BLaER1 treated with 17β-estradiol and CSF1 and Interleukin-3, amounts not matched to agents 10 nM and 100 nM (cell line): ENCODE data around the gene AUTS2.
A peak's percentile ranks its signal among the peaks of the same experiment; 100 is the strongest.

Source experiments
- H3K27ac ChIP-seq, 11 experiments: shearing (Covaris generic); formaldehyde crosslinking; 2 replicates each; pipeline ENCODE4 v1.8.1; 2022
- H3K27me3 ChIP-seq, 11 experiments: shearing (Covaris generic); formaldehyde crosslinking; 2 replicates each; pipeline ENCODE4 v1.8.1; 2022
- H3K36me3 ChIP-seq, 11 experiments: shearing (Covaris generic); formaldehyde crosslinking; 2 replicates each; pipeline ENCODE4 v1.8.1; 2022
- H3K4me1 ChIP-seq, 10 experiments: shearing (Covaris generic); formaldehyde crosslinking; 2 replicates each; pipeline ENCODE4 v1.8.1; 2022
- H3K4me2 ChIP-seq, 11 experiments: shearing (Covaris generic); formaldehyde crosslinking; 2 replicates each; pipeline ENCODE4 v1.8.1; 2022
- H3K4me3 ChIP-seq, 10 experiments: shearing (Covaris generic); formaldehyde crosslinking; 2 replicates each; pipeline ENCODE4 v1.8.1; 2022
- H3K9ac ChIP-seq, 11 experiments: shearing (Covaris generic); formaldehyde crosslinking; 2 replicates each; pipeline ENCODE4 v1.8.1; 2022
- H3K9me3 ChIP-seq, 11 experiments: shearing (Covaris generic); formaldehyde crosslinking; replicated peaks in 1 of 11; 2 replicates each; pipeline ENCODE4 v1.8.1; 2022
- H4K20me1 ChIP-seq, 11 experiments: shearing (Covaris generic); formaldehyde crosslinking; 2 replicates each; pipeline ENCODE4 v1.8.1; 2022
- Cebpa-rat ChIP-seq, 11 experiments: shearing (Covaris generic); IDR thresholded peaks; 2 replicates each; pipeline ENCODE4 v1.8.1; 2022

Gene AUTS2

GRCh38 chr7:69845721-69846495 lies 247.6 kb downstream of the AUTS2 start:
- no peaks in the 10 kb centered on the region for H3K9me3 ChIP-seq
- no peak overlapping the region for H3K9ac ChIP-seq
- no peaks in the 10 kb centered on the region for H3K27me3 ChIP-seq
- H4K20me1 ChIP-seq: peaks cover 24 to 79% (median 64%) of the 10 kb centered on the region in 11 experiments; a peak in 17 of 22 replicates
- H3K36me3 ChIP-seq: no peaks in the 10 kb centered on the region
- peaks cover 16 to 55% (median 50%) of the 10 kb centered on the region in 10 experiments for H3K4me1 ChIP-seq
- no peak overlapping the region for H3K4me3 ChIP-seq
- no peak overlapping the region for H3K27ac ChIP-seq
- no peak for TF ChIP-seq Cebpa-rat (IDR thresholded peaks at IDR 0.05)
- peak overlapping the region; percentile 12 to 72 (median 59) for H3K4me2 ChIP-seq

DNA sequence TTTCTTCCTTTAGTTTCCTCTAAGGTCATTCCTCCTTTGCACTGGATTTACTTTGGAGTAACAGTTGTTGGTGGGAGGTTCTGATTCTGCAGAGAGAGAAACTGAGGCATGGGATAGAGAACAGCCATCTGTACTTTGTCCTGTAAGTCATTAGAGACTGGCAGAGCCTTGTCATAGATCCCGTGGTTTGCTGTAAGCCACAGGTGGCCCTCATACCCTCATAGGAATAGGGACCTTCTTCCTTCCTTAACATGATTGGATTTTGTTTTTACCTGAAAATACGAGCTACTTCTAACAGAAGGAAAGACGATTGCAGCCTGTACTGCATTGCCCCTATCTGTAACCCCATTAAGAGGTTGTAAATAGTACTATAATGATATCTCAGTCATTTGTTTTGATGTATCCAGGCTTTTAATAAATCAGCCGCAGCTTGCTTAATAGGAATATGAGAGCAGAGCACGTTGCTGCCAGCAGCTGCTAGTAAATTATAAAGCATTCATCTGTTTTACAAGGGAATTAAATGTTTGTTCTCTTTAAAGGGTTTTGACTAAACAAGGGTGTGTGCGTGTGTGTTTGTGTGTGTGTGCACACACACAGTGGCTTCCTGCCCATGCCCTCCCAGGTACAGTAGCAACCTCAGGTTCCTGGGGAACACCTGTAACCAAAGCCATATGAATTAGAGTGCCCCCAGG lies 249.8 kb downstream of the AUTS2 start:
- no peak for TF ChIP-seq Cebpa-rat (IDR thresholded peaks at IDR 0.05)
- no peak overlapping the region for H3K9ac ChIP-seq
- no peaks in the 10 kb centered on the region for H3K36me3 ChIP-seq
- H3K9me3 ChIP-seq: no peaks in the 10 kb centered on the region
- H3K4me3 ChIP-seq: no peak overlapping the region
- peak overlapping the region in 1 of 11 experiments; percentile 13; a peak in 1 of 22 replicates for H3K4me2 ChIP-seq
- H3K4me1 ChIP-seq: peaks cover 14 to 52% (median 42%) of the 10 kb centered on the region in 10 experiments
- no peak overlapping the region for H3K27ac ChIP-seq
- no peaks in the 10 kb centered on the region for H3K27me3 ChIP-seq
- peaks cover 20 to 75% (median 54%) of the 10 kb centered on the region in 11 experiments; a peak in 16 of 22 replicates for H4K20me1 ChIP-seq

DNA sequence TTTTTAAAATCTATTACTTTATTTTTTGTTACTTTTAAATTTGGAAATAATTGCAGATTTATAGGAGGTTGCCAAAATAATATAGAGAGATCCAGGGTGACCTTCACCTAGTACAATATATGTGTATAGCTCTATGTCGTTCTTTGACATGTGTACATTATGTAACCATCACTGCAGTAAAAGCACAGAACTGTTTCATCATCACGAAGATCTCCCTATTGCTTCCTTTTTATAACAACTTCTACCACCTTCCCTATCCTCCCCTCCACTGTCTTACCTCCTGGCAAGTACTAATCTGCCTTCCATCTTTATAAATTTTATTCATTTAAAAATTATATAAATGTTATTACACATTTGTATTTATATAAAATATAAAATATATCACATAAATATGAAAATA lies 251.0 kb downstream of the AUTS2 start:
- H3K27ac ChIP-seq: no peak overlapping the region
- peaks cover 20 to 68% (median 47%) of the 10 kb centered on the region in 11 experiments; a peak in 16 of 22 replicates for H4K20me1 ChIP-seq
- H3K9me3 ChIP-seq: no peaks in the 10 kb centered on the region
- H3K27me3 ChIP-seq: no peaks in the 10 kb centered on the region
- H3K36me3 ChIP-seq: no peaks in the 10 kb centered on the region
- no peak overlapping the region for H3K4me2 ChIP-seq
- H3K9ac ChIP-seq: no peak overlapping the region
- no peak overlapping the region for H3K4me3 ChIP-seq
- TF ChIP-seq Cebpa-rat (IDR thresholded peaks at IDR 0.05): no peak
- H3K4me1 ChIP-seq: peaks cover 14 to 40% (median 31%) of the 10 kb centered on the region in 10 experiments

GRCh38 chr7:69857014-69857413 lies 258.7 kb downstream of the AUTS2 start:
- H3K9me3 ChIP-seq: no peaks in the 10 kb centered on the region
- no peaks in the 10 kb centered on the region for H3K27me3 ChIP-seq
- no peak overlapping the region for H3K4me3 ChIP-seq
- no peak overlapping the region for H3K27ac ChIP-seq
- H3K36me3 ChIP-seq: no peaks in the 10 kb centered on the region
- no peak overlapping the region for H3K4me2 ChIP-seq
- H4K20me1 ChIP-seq: peaks cover 0 to 69% (median 18%) of the 10 kb centered on the region in 11 experiments; a peak in 9 of 22 replicates
- H3K4me1 ChIP-seq: peaks cover 0 to 16% (median 7%) of the 10 kb centered on the region in 10 experiments; a peak in 8 of 20 replicates
- TF ChIP-seq Cebpa-rat (IDR thresholded peaks at IDR 0.05): no peak
- no peak overlapping the region for H3K9ac ChIP-seq

GRCh38 chr7:69858471-69858870 lies 260.2 kb downstream of the AUTS2 start:
- Histone ChIP-seq H3K9ac (no peak overlapping the region), H3K4me3 (no peak overlapping the region), H3K36me3 (no peaks in the 10 kb centered on the region), H3K4me2 (peak overlapping the region in 4 of 11 experiments; percentile 3 to 20 (median 14); a peak in 6 of 22 replicates), H3K9me3 (no peaks in the 10 kb centered on the region), H3K27ac (no peak overlapping the region), H3K4me1 (peaks cover 0 to 12% (median 2%) of the 10 kb centered on the region in 10 experiments; a peak in 5 of 20 replicates), H3K27me3 (no peaks in the 10 kb centered on the region), H4K20me1 (peaks cover 0 to 73% (median 24%) of the 10 kb centered on the region in 11 experiments; a peak in 10 of 22 replicates)
- no peak for TF ChIP-seq Cebpa-rat (IDR thresholded peaks at IDR 0.05)

DNA sequence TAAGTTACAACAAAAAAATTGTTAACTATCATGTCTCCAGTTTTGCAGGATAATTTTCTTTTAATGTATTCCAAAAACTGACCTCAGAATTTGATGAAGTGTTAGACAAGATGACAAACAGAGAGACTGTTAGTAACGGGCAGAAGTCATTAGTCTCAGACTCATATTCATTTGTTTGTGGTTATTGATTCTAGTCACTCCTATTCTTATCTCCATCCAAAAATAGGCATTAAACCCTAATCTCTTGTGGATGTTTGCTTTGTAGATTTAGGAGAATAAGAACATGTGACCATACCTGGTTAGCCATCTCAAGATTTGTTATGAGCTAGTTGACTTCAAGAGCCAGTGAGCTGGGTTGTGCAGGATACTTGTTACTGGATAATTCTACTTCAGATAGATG lies 261.1 kb downstream of the AUTS2 start:
- Histone ChIP-seq H3K36me3 (no peaks in the 10 kb centered on the region), H3K4me2 (no peak overlapping the region), H3K4me3 (no peak overlapping the region), H3K27ac (no peak overlapping the region), H3K27me3 (no peaks in the 10 kb centered on the region), H4K20me1 (peaks cover 0 to 81% (median 33%) of the 10 kb centered on the region in 11 experiments; a peak in 11 of 22 replicates), H3K4me1 (peaks cover 0 to 17% (median 2%) of the 10 kb centered on the region in 10 experiments; a peak in 6 of 20 replicates), H3K9me3 (no peaks in the 10 kb centered on the region), H3K9ac (no peak overlapping the region)
- no peak for TF ChIP-seq Cebpa-rat (IDR thresholded peaks at IDR 0.05)

DNA sequence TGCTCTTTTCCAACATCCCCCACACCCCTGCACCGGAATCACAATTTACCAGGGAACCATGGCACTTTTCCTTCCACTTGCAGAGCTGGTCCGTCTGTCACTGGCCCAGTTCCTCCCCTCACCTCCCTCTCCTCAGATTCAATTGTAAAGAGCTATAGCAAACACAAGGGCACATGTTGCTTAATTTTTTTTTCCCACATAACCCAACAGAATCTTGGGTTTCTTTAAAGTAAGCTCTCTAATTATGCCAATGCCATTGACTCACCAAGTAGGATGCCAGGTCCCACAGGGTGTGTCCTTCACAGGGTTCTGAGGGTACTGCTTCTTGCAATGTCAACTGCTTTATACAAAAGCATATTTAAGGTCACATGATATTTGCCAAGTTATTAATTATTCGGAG lies 262.2 kb downstream of the AUTS2 start:
- H3K4me1 ChIP-seq: peaks cover 0 to 17% (median 2%) of the 10 kb centered on the region in 10 experiments; a peak in 6 of 20 replicates
- H3K27me3 ChIP-seq: no peaks in the 10 kb centered on the region
- no peaks in the 10 kb centered on the region for H3K36me3 ChIP-seq

GRCh38 chr7:69860941-69861622 lies 262.8 kb downstream of the AUTS2 start:
- Histone ChIP-seq H3K9ac (no peak overlapping the region), H3K27ac (no peak overlapping the region)

More for the DNA sequence above, 262.2 kb downstream of the AUTS2 start:
- Histone ChIP-seq H4K20me1 (peaks cover 0 to 82% (median 40%) of the 10 kb centered on the region in 11 experiments; a peak in 11 of 22 replicates), H3K4me3 (no peak overlapping the region), H3K4me2 (no peak overlapping the region), H3K27ac (no peak overlapping the region), H3K9me3 (no peaks in the 10 kb centered on the region), H3K9ac (no peak overlapping the region)
- no peak for TF ChIP-seq Cebpa-rat (IDR thresholded peaks at IDR 0.05)

More at GRCh38 chr7:69860941-69861622, 262.8 kb downstream of the AUTS2 start:
- no peak for TF ChIP-seq Cebpa-rat (IDR thresholded peaks at IDR 0.05)
- H3K4me3 ChIP-seq: no peak overlapping the region
- no peaks in the 10 kb centered on the region for H3K36me3 ChIP-seq
- H3K9me3 ChIP-seq: no peaks in the 10 kb centered on the region
- H3K4me2 ChIP-seq: no peak overlapping the region
- H3K27me3 ChIP-seq: no peaks in the 10 kb centered on the region
- peaks cover 0 to 17% (median 2%) of the 10 kb centered on the region in 10 experiments; a peak in 6 of 20 replicates for H3K4me1 ChIP-seq
- peaks cover 0 to 82% (median 46%) of the 10 kb centered on the region in 11 experiments; a peak in 11 of 22 replicates for H4K20me1 ChIP-seq
